ENCODE measurements around the gene CCBE1.
"Not testable (repeated sequence)": the region's sequence is repeated elsewhere in the genome, so short reads cannot be mapped to it uniquely, and the experiment has no call there.

The CCBE1 gene

DNA sequence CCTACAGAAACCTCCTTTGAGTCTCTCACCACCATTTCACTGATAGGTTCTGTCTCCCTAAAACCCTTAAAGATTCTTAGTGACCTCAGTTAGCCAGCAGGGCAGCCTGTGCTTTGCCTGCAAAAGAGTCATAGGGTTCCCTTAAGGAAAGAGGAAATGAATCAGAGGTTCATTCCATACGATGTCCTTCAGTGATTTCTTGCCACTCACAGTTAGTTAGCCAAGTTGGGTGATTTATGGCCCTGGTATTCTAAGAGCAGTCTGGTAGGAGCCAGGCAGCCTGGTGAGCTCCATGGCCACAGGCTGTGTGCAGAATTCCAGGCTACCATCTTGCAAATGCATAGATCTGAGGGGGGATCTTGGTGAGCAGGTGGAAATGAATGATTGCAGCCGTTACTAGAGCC is 18.7 kb upstream of the CCBE1 start:
- DNase-seq (ENCODE audit: low read depth) = no peak
- H3K4me3 ChIP-seq (ENCODE audit: low read length) = no peak overlapping the region
- TF ChIP-seq, protein P1, sequence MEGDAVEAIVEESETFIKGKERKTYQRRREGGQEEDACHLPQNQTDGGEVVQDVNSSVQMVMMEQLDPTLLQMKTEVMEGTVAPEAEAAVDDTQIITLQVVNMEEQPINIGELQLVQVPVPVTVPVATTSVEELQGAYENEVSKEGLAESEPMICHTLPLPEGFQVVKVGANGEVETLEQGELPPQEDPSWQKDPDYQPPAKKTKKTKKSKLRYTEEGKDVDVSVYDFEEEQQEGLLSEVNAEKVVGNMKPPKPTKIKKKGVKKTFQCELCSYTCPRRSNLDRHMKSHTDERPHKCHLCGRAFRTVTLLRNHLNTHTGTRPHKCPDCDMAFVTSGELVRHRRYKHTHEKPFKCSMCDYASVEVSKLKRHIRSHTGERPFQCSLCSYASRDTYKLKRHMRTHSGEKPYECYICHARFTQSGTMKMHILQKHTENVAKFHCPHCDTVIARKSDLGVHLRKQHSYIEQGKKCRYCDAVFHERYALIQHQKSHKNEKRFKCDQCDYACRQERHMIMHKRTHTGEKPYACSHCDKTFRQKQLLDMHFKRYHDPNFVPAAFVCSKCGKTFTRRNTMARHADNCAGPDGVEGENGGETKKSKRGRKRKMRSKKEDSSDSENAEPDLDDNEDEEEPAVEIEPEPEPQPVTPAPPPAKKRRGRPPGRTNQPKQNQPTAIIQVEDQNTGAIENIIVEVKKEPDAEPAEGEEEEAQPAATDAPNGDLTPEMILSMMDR (conservative IDR thresholded peaks at IDR 0.05; ENCODE audit: low read depth, low read length) = no peak

DNA sequence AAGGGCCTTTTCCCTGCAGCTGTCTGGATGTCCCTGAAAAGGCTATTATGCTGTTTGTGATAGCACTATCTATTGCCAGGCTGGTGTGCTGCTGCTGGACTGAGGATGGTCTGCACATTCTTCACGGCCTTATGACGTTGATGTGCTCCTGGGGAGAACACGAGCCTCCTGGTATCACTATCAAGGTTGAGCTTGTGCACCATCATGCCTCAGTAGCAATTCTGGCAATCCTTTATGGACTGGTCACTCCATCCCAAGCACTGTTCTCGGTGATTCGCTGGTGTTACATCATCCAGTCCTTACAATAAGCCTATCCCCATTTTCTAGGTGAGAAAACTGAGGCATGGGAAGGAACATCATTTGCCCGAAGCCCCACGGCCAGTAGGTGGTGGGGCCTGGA is 18.2 kb upstream of the CCBE1 start:
- H3K4me3 ChIP-seq (ENCODE audit: low read length) = no peak overlapping the region
- TF ChIP-seq, protein P1 (conservative IDR thresholded peaks at IDR 0.05; ENCODE audit: low read depth, low read length) = no peak
- no peak for DNase-seq (ENCODE audit: low read depth)

DNA sequence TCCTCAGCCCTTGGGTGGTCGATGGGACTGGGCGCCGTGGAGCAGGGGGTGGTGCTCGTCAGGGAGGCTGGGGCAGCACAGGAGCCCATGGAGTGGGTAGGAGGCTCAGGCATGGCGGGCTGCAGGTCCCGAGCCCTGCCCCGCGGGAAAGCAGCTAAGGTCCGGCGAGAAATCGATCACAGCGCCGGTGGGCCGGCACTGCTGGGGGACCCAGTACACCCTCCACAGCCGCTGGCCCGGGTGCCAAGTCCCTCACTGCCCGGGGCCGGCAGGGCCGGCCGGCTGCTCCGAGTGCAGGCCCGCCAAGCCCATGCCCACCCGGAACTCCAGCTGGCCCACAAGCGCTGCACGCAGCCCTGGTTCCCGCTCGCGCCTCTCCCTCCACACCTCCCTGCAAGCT is 16.9 kb upstream of the CCBE1 start:
- not testable (repeated sequence) for H3K4me3 ChIP-seq (ENCODE audit: low read length); DNase-seq (ENCODE audit: low read depth)

DNA sequence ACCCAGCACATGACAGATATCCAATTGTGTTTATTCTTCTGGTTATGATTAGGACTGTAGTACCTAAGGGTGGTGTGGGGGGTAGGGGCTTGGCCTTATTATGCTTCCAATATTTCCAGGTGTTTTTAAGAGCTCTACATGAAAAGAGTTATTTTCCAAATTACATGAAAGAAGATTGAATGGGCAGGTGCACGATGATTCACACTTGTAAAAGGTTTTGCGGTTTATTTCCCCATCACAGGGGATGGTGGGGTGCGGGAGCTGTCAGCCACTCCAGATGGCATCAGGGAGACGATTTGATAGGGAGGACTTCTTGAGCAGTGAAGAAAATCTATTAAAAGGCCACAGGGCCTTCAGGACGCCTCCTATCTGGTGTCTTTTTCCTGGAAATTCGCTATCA is 15.1 kb upstream of the CCBE1 start:
- TF ChIP-seq, protein P1 (conservative IDR thresholded peaks at IDR 0.05; ENCODE audit: low read depth, low read length) = no peak
- H3K4me3 ChIP-seq (ENCODE audit: low read length) = no peak overlapping the region
- DNase-seq (ENCODE audit: low read depth) = no peak

- no peak overlapping the region for H3K4me3 ChIP-seq (ENCODE audit: low read length)
- no peak for DNase-seq (ENCODE audit: low read depth)
- TF ChIP-seq, protein P1 (conservative IDR thresholded peaks at IDR 0.05; ENCODE audit: low read depth, low read length) = no peak
Observed at GRCh38 chr18:59708988-59709387, 11.8 kb upstream of the CCBE1 start.

GRCh38 chr18:59707306-59707705 is 10.1 kb upstream of the CCBE1 start:
- no peak overlapping the region for H3K4me3 ChIP-seq (ENCODE audit: low read length)
- DNase-seq (ENCODE audit: low read depth) = no peak
- TF ChIP-seq, protein P1 (conservative IDR thresholded peaks at IDR 0.05; ENCODE audit: low read depth, low read length) = no peak

GRCh38 chr18:59706499-59706898 is 9.3 kb upstream of the CCBE1 start:
- no peak overlapping the region for H3K4me3 ChIP-seq (ENCODE audit: low read length)
- TF ChIP-seq, protein P1 (conservative IDR thresholded peaks at IDR 0.05; ENCODE audit: low read depth, low read length) = no peak
- no peak for DNase-seq (ENCODE audit: low read depth)

DNA sequence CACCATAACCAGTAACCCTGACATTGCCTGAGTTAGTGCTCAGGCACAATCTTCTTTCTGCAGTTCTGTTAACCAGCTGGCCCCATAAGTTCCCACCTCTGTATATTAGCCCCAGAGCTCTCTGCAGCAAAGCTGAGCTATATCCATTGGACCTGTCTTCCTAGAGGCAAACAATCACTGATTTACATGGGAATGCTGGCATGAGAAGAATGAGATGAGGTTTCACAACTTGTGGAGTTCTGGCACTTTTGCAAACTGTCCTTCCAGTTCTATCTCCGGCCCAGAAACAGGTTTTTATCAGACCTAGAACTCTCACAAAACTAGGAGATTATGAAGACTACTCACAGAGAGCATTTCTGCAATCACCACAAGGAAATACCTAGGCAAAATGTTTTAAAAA is 7.9 kb upstream of the CCBE1 start:
- DNase-seq (ENCODE audit: low read depth) = no peak
- TF ChIP-seq, protein P1 (conservative IDR thresholded peaks at IDR 0.05; ENCODE audit: low read depth, low read length) = no peak

More for the DNA sequence above, 7.9 kb upstream of the CCBE1 start:
- H3K4me3 ChIP-seq (ENCODE audit: low read length) = no peak overlapping the region
